GM19463 (cell line): ENCODE data around the gene PBXIP1.

Experiments
- ATAC-seq: cut with Tn5 transposase; IDR thresholded peaks from one replicate; pipeline ENCODE4 v1.9.1; 2021; ENCODE audit warnings: mild to moderate bottlenecking, moderate library complexity; ENCODE audit not compliant: unreplicated experiment

PBXIP1 gene

GRCh38 chr1:154974102-154974807 is 18.4 kb upstream of the PBXIP1 start, which contains the start of gene CKS1B:
Gene CKS1B (plus strand): TSS chr1:154974681. CDS start chr1:154974746, 65 bp downstream.
- peak; percentile 67 for ATAC-seq

- no peak for ATAC-seq
Measured at GRCh38 chr1:154973344-154974101, 17.6 kb upstream of the PBXIP1 start.

- no peak for ATAC-seq
Measured at GRCh38 chr1:154972517-154973343, 16.8 kb upstream of the PBXIP1 start.

GRCh38 chr1:154972213-154972516 is 16.3 kb upstream of the PBXIP1 start:
- ATAC-seq = no peak

GRCh38 chr1:154971341-154971998 is 15.6 kb upstream of the PBXIP1 start:
- ATAC-seq = no peak

- peak; percentile 47 for ATAC-seq
Measured at GRCh38 chr1:154970631-154971340, 14.9 kb upstream of the PBXIP1 start, which contains the start of gene SHC1. Gene SHC1 (minus strand): TSS chr1:154970747. CDS start chr1:154970526, 221 bp downstream.

- ATAC-seq = no peak
Measured at GRCh38 chr1:154969860-154970452, 14.1 kb upstream of the PBXIP1 start.

GRCh38 chr1:154969246-154969645 is 13.3 kb upstream of the PBXIP1 start:
- ATAC-seq = no peak

- ATAC-seq = no peak
Measured at GRCh38 chr1:154968731-154969130, 12.8 kb upstream of the PBXIP1 start.

- ATAC-seq = no peak
Measured at GRCh38 chr1:154967331-154967950, 11.5 kb upstream of the PBXIP1 start.

- ATAC-seq = no peak
Measured at GRCh38 chr1:154966111-154966510, 10.2 kb upstream of the PBXIP1 start.

GRCh38 chr1:154964359-154964758 is 8.5 kb upstream of the PBXIP1 start:
- no peak for ATAC-seq

GRCh38 chr1:154963643-154964042 is 7.7 kb upstream of the PBXIP1 start:
- no peak for ATAC-seq

- ATAC-seq = no peak
Measured at GRCh38 chr1:154962795-154963330, 7.0 kb upstream of the PBXIP1 start.

- no peak for ATAC-seq
Measured at GRCh38 chr1:154962156-154962749, 6.4 kb upstream of the PBXIP1 start.

GRCh38 chr1:154961207-154962155 is 5.6 kb upstream of the PBXIP1 start, which contains the start of gene PYGO2:
Gene PYGO2 (minus strand): TSS chr1:154961782. CDS start chr1:154961576, 206 bp downstream.
- ATAC-seq = peak; percentile 79

- ATAC-seq = no peak
Measured at GRCh38 chr1:154960446-154961136, 4.7 kb upstream of the PBXIP1 start.
